PC-9 (cell line): ENCODE measurements around the gene BIRC2.

ENCODE experiments used
- EZH2 ChIP-seq: fragments of 200-600 bp; sonication (generic); IDR thresholded peaks from 2 replicates; pipeline ENCODE4 v1.8.0; 2017; ENCODE audit warnings: antibody characterized with exemption, low read depth
- TF ChIP-seq, protein P1 (sequence below): fragments of 200-600 bp; sonication (generic); conservative IDR thresholded peaks from 2 replicates; pipeline ENCODE4 v1.6.1; 2017; ENCODE audit warnings: mixed run types, antibody characterized with exemption, mild to moderate bottlenecking, moderate library complexity

DNA sequence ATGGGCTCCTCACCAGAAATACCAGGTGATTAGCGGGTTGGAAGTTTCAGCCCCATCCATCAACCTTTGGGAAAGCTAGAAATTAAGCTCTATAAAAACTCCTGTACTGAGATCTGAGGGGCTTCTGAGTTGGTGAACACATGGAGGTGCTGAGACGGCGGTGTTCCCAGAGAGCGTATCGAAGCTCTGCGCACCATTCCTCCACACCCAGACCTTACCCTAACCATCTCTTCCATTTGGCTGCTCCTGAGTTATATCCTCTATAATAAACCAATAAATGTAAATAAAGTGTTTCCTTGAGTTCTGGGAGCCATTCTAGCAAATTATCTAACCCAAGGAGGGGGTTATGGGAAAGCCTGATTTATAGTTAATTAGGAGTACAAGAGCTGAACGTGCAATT lies 64.1 kb downstream of the BIRC2 start:
- TF ChIP-seq, protein P1, sequence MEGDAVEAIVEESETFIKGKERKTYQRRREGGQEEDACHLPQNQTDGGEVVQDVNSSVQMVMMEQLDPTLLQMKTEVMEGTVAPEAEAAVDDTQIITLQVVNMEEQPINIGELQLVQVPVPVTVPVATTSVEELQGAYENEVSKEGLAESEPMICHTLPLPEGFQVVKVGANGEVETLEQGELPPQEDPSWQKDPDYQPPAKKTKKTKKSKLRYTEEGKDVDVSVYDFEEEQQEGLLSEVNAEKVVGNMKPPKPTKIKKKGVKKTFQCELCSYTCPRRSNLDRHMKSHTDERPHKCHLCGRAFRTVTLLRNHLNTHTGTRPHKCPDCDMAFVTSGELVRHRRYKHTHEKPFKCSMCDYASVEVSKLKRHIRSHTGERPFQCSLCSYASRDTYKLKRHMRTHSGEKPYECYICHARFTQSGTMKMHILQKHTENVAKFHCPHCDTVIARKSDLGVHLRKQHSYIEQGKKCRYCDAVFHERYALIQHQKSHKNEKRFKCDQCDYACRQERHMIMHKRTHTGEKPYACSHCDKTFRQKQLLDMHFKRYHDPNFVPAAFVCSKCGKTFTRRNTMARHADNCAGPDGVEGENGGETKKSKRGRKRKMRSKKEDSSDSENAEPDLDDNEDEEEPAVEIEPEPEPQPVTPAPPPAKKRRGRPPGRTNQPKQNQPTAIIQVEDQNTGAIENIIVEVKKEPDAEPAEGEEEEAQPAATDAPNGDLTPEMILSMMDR, result no peak
- no peak for TF ChIP-seq EZH2
